Right lobe of liver (tissue), 4 donors: ENCODE data around the gene CDH3.

Source experiments
- CTCF ChIP-seq, 4 donors: fragments of 200-600 bp in 3 of 4; fragments of 450-650 bp in 1 of 4; IDR thresholded peaks; one replicate each; pipeline versions ENCODE4 v1.5.1 to v1.8.0; 2016 to 2022; ENCODE audit warnings: antibody characterized with exemption in 4 of 4, mild to moderate bottlenecking in 2 of 4
- POLR2A ChIP-seq: fragments of 450-650 bp; IDR thresholded peaks from one replicate; pipeline ENCODE4 v1.6.1; 2017; ENCODE audit warnings: antibody characterized with exemption, mild to moderate bottlenecking
- donor health status: DM: no; HTN: no; CAD: no.
- donor health status: DM: no; HTN: no; CAD: no.
- donor health status: DM: no; HTN: yes; CAD: no.

DNA sequence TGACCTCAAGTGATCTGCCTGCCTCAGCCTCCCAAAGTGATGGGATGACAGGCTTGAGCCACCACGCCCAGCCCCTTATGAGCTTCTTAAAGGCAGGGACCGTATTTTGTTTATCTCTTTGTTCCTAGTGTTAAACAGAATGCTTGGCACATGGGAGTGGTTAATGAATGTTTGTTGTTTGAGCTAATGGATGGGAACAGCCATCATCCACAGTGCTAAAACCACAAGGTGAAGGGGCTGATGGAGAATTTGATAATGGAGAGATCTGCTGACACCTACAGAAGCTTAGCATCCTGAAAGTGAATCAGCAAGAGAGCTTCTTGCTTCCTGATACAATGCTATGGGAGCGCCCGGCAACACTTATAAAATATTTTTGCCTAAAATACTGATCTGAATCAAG is 83.4 kb downstream of the CDH3 start:
- TF ChIP-seq POLR2A (no peak), CTCF (IDR thresholded peaks at IDR 0.05) (no peak)
